CD14-positive monocyte (primary cell): ENCODE results near the gene ACAP1. TPM values are rescaled to one million over a fixed set of nuclear protein-coding genes. Genes with fewer than 3 reads are reported as not detected.
A peak's percentile ranks its signal among the peaks of the same experiment; 100 is the strongest.

Experiments
- DNase-seq, 3 donors: peaks; one replicate each; pipeline ENCODE4 v3.0.0-alpha.2; 2011 to 2022
- H2AFZ ChIP-seq: 2 replicates; pipeline ENCODE4 v1.6.0; 2012; ENCODE audit warnings: mild to moderate bottlenecking, low read depth, low read length, inconsistent platforms; ENCODE audit not compliant: insufficient read depth, poor library complexity, severe bottlenecking
- H3K27ac ChIP-seq, 2 donors: 1 replicate in 1 of 2; 2 replicates in 1 of 2; pipeline ENCODE4 v1.5.1; 2012 to 2013; ENCODE audit warnings: low read length in 2 of 2, control low read depth in 1 of 2, inconsistent platforms in 1 of 2, low read depth in 1 of 2, mild to moderate bottlenecking in 1 of 2
- H3K27me3 ChIP-seq, 2 donors: one replicate each; pipeline versions ENCODE4 v1.6.0 to v1.6.1; 2011 to 2013; ENCODE audit warnings: low read length in 2 of 2; ENCODE audit not compliant: control insufficient read depth in 2 of 2, insufficient read depth in 2 of 2
- H3K36me3 ChIP-seq, 2 donors: replicated peaks in 1 of 2; 1 replicate in 1 of 2; 2 replicates in 1 of 2; pipeline versions ENCODE4 v1.5.1 to v1.6.1; 2012 to 2013; ENCODE audit warnings: low read length in 2 of 2, control low read depth in 1 of 2, inconsistent platforms in 1 of 2, mild to moderate bottlenecking in 1 of 2; ENCODE audit not compliant: insufficient read depth in 2 of 2, control insufficient read depth in 1 of 2
- H3K4me1 ChIP-seq, 2 donors: 1 replicate in 1 of 2; 2 replicates in 1 of 2; pipeline versions ENCODE4 v1.5.1 to v1.6.1; 2012 to 2013; ENCODE audit warnings: low read length in 2 of 2, control low read depth in 1 of 2, inconsistent platforms in 1 of 2, mild to moderate bottlenecking in 1 of 2, moderate library complexity in 1 of 2; ENCODE audit not compliant: insufficient read depth in 2 of 2, control insufficient read depth in 1 of 2
- H3K4me2 ChIP-seq: replicated peaks from 2 replicates; pipeline ENCODE3; 2012; ENCODE audit warnings: low read length, moderate library complexity, mild to moderate bottlenecking; ENCODE audit not compliant: poor library complexity, severe bottlenecking; ENCODE audit errors: extremely low read depth
- H3K4me3 ChIP-seq, 3 experiments: fragments of 200-600 bp in 1 of 3; sonication (generic) in 1 of 3; replicated peaks in 1 of 3; 1 replicate in 2 of 3; 2 replicates in 1 of 3; pipeline ENCODE4 v1.5.1; 2011 to 2013; ENCODE audit warnings: low read length in 3 of 3, mild to moderate bottlenecking in 3 of 3, control low read depth in 2 of 3, low read depth in 2 of 3, inconsistent platforms in 1 of 3, moderate library complexity in 1 of 3
- H3K79me2 ChIP-seq: 2 replicates; pipeline ENCODE4 v1.6.0; 2012; ENCODE audit warnings: mild to moderate bottlenecking, control low read depth, inconsistent platforms, low read length, moderate library complexity; ENCODE audit not compliant: insufficient read depth
- H3K9ac ChIP-seq: 2 replicates; pipeline ENCODE4 v1.6.0; 2017; ENCODE audit warnings: low read length, mild to moderate bottlenecking; ENCODE audit not compliant: insufficient read depth, poor library complexity, severe bottlenecking
- H3K9me3 ChIP-seq, 2 donors: replicated peaks in 1 of 2; 1 replicate in 1 of 2; 2 replicates in 1 of 2; pipeline versions ENCODE4 v1.5.1 to v1.6.1; 2012 to 2013; ENCODE audit warnings: low read length in 2 of 2, control low read depth in 1 of 2; ENCODE audit not compliant: control insufficient read depth in 1 of 2, insufficient read depth in 1 of 2
- H4K20me1 ChIP-seq: 2 replicates; pipeline ENCODE4 v1.6.0; 2012; ENCODE audit warnings: mild to moderate bottlenecking, low read length, control low read depth, moderate library complexity; ENCODE audit not compliant: insufficient read depth
- H3K27ac Mint-ChIP-seq, 7 donors: one replicate each; pipeline ENCODE4 v1.8.0; 2020; ENCODE audit warnings: mild to moderate bottlenecking in 7 of 7, mixed read lengths in 7 of 7, moderate library complexity in 6 of 7, inconsistent platforms in 2 of 7
- H3K27me3 Mint-ChIP-seq, 3 donors: one replicate each; pipeline ENCODE4 v1.8.0; 2021 to 2022; ENCODE audit warnings: low read depth in 3 of 3, mild to moderate bottlenecking in 3 of 3, mixed read lengths in 3 of 3, moderate library complexity in 3 of 3, inconsistent platforms in 1 of 3
- H3K36me3 Mint-ChIP-seq, 2 donors: one replicate each; pipeline ENCODE4 v1.8.0; 2020; ENCODE audit warnings: mixed read lengths in 2 of 2, inconsistent platforms in 1 of 2, mild to moderate bottlenecking in 1 of 2
- H3K4me1 Mint-ChIP-seq: one replicate; pipeline ENCODE4 v1.8.0; 2020; ENCODE audit warnings: mild to moderate bottlenecking, mixed read lengths
- H3K4me3 Mint-ChIP-seq, 2 donors: one replicate each; pipeline ENCODE4 v1.8.0; 2020; ENCODE audit warnings: mild to moderate bottlenecking in 2 of 2, mixed read lengths in 2 of 2, moderate library complexity in 1 of 2
- H3K9me3 Mint-ChIP-seq, 7 donors: one replicate each; pipeline ENCODE4 v1.8.0; 2020 to 2022; ENCODE audit warnings: mixed read lengths in 7 of 7, mild to moderate bottlenecking in 6 of 7, moderate library complexity in 6 of 7, inconsistent platforms in 2 of 7
- WGBS: methylation state at CpG from one replicate; pipeline ENCODE4 v1.1.5; 2013; ENCODE audit warnings: missing lambda C conversion rate; ENCODE audit not compliant: insufficient coverage; 5-methylcytosine and 5-hydroxymethylcytosine counted together
- intact Hi-C, 2 donors: fragments of 100-400 bp; cut with micrococcal nuclease; formaldehyde crosslinking; loops; one replicate each; pipeline versions ENCODE4 v1.15.0 to v1.15.1; 2023
- polyA plus RNA-seq, 3 donors: library from polyadenylated mRNA; depleted of rRNA in 1 of 3; unstranded in 2 of 3; stranded (reverse) in 1 of 3; fragments of 300-500 nt in 2 of 3; fragments of >200 nt in 1 of 3; fragmentation: Illumina TruSeq in 2 of 3; gene quantifications; 1 replicate in 2 of 3; 2 replicates in 1 of 3; pipeline ENCODE4 v1.2.3, GENCODE V29; 2012 to 2021
- TF ChIP-seq, protein P1 (sequence below): fragments of 200-600 bp; IDR thresholded peaks from one replicate; pipeline ENCODE4 v1.8.0; 2022; ENCODE audit warnings: antibody characterized with exemption, mild to moderate bottlenecking

The ACAP1 gene
- polyA plus RNA-seq, 3 donors: 32.1 to 68.5 (median 40.5) TPM

DNA sequence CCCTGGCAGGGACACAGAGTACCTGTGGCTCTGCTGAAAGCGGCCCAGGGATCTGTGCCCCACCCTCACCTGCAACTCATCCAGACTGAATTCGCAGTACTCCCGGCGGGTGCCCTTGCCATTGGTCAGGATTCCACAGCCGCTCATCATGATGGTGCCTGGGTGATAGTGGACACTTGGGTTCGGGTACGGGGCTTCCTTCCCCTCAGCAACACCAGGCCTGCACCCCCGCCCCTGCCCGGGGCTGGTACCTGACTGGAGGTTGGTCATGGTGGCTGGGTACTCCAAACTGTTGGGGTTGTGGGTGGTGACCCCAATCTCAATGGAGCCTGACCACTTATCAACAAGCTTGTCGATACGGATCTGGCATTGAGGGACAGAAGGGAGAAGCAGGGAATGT is 10.1 kb upstream of the ACAP1 start:
- no peak overlapping the region for H3K27ac Mint-ChIP-seq
- H3K79me2 ChIP-seq: peaks cover 18% of the 10 kb centered on the region
- peaks cover 7% of the 10 kb centered on the region for H4K20me1 ChIP-seq
- intact Hi-C loops: loop anchor here in 1 of 2 donors (10.0 kb wide), 1 partner anchor 249 kb away; the partner anchor contains the start of gene CD68
- H3K36me3 Mint-ChIP-seq: peaks cover 43 to 59% of the 10 kb centered on the region in 2 donors
- H3K9me3 ChIP-seq: no peaks in the 10 kb centered on the region
- no peak for DNase-seq
- H3K4me2 ChIP-seq: no peak overlapping the region
- H3K9me3 Mint-ChIP-seq: no peaks in the 10 kb centered on the region
- H3K27me3 Mint-ChIP-seq: peaks cover 0 to 2% (median 0%) of the 10 kb centered on the region in 3 donors
- H2AFZ ChIP-seq: no peak overlapping the region
- no peak overlapping the region for H3K27ac ChIP-seq
- peaks cover 48 to 56% of the 10 kb centered on the region in 2 donors for H3K36me3 ChIP-seq
- no peaks in the 10 kb centered on the region for H3K27me3 ChIP-seq
- WGBS: 100% methylated on average over 1 of the region's 11 CpGs
- no peak overlapping the region for H3K4me3 ChIP-seq
- H3K4me3 Mint-ChIP-seq: no peak overlapping the region
- peaks cover 19% of the 10 kb centered on the region for H3K4me1 Mint-ChIP-seq
- peaks cover 24 to 27% of the 10 kb centered on the region in 2 donors for H3K4me1 ChIP-seq
- no peak overlapping the region for H3K9ac ChIP-seq
- TF ChIP-seq, protein P1, sequence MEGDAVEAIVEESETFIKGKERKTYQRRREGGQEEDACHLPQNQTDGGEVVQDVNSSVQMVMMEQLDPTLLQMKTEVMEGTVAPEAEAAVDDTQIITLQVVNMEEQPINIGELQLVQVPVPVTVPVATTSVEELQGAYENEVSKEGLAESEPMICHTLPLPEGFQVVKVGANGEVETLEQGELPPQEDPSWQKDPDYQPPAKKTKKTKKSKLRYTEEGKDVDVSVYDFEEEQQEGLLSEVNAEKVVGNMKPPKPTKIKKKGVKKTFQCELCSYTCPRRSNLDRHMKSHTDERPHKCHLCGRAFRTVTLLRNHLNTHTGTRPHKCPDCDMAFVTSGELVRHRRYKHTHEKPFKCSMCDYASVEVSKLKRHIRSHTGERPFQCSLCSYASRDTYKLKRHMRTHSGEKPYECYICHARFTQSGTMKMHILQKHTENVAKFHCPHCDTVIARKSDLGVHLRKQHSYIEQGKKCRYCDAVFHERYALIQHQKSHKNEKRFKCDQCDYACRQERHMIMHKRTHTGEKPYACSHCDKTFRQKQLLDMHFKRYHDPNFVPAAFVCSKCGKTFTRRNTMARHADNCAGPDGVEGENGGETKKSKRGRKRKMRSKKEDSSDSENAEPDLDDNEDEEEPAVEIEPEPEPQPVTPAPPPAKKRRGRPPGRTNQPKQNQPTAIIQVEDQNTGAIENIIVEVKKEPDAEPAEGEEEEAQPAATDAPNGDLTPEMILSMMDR: no peak

DNA sequence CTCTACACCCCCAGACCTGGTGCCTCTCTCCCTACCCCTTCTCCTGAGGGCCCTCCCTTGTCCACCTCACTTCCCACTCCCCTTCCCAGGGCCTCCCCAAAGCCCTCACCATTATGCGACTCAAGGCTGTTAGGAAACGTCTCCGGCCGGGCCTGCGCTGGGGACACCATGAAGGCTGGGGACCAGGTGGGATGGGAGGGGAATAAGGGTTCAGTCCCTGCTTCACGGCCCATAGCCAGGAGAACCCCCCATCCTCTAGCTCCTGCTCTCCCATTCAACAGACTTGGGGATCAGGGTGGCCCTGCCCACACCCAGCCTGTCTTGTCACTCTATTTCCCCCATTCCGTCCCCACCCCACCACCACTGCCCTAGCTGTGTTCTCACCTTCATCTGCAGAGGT is 9.3 kb upstream of the ACAP1 start:
- intact Hi-C loops: loop anchor here in 1 of 2 donors (10.0 kb wide), 1 partner anchor 248 kb away; the partner anchor contains the start of gene CD68
- no peak for DNase-seq
- Histone ChIP-seq H3K36me3 (peaks cover 39 to 47% of the 10 kb centered on the region in 2 donors), H3K27ac (no peak overlapping the region), H3K4me1 (peaks cover 27 to 31% of the 10 kb centered on the region in 2 donors), H3K4me3 (no peak overlapping the region), H3K9ac (no peak overlapping the region), H3K9me3 (no peaks in the 10 kb centered on the region), H4K20me1 (peaks cover 7% of the 10 kb centered on the region), H3K4me2 (no peak overlapping the region), H3K27me3 (no peaks in the 10 kb centered on the region), H3K79me2 (peaks cover 18% of the 10 kb centered on the region), H2AFZ (no peak overlapping the region)
- Mint-ChIP-seq H3K4me3 (no peak overlapping the region), H3K27me3 (peaks cover 0 to 2% (median 0%) of the 10 kb centered on the region in 3 donors), H3K4me1 (peaks cover 24% of the 10 kb centered on the region), H3K9me3 (no peaks in the 10 kb centered on the region), H3K36me3 (peaks cover 34 to 51% of the 10 kb centered on the region in 2 donors), H3K27ac (peak overlapping the region in 1 of 7 donors; percentile 42)
- TF ChIP-seq, protein P1: no peak
- WGBS: no CpG with 5 or more reads among the region's 7 CpGs
